H1 (cell line): Measurements from ENCODE around the gene PIK3R4. TPM values are rescaled to one million over a fixed set of nuclear protein-coding genes. Genes with fewer than 3 reads are reported as not detected.

ENCODE experiments used
- BACH1 ChIP-seq: IDR thresholded peaks from 2 replicates; pipeline ENCODE4 v1.6.1; 2012; ENCODE audit warnings: low read length, improper control_type of control experiment
- CBX5 ChIP-seq: fragments of 300-800, 300-1000 bp; sonication (generic); IDR thresholded peaks from 2 replicates; pipeline ENCODE4 v1.7.1; 2016; ENCODE audit warnings: antibody characterized with exemption, low read length, low read depth
- CBX8 ChIP-seq: fragments of 300-800, 300-1000 bp; sonication (generic); IDR thresholded peaks from 2 replicates; pipeline ENCODE4 v1.7.1; 2016; ENCODE audit warnings: low read depth, low read length, borderline replicate concordance
- CHD2 ChIP-seq: IDR thresholded peaks from 2 replicates; pipeline ENCODE4 v1.6.1; 2012; ENCODE audit warnings: low read length, improper control_type of control experiment
- CHD7 ChIP-seq: fragments of 300-600 bp; sonication (generic); IDR thresholded peaks from 2 replicates; pipeline ENCODE4 v1.7.1; 2012; ENCODE audit warnings: low read length, moderate library complexity, mild to moderate bottlenecking, inconsistent platforms; ENCODE audit not compliant: insufficient replicate concordance
- HDAC2 ChIP-seq, 2 experiments: fragments of 300-600 bp in 1 of 2; sonication (generic) in 1 of 2; IDR thresholded peaks; 2 replicates each; pipeline ENCODE4 v1.6.1; 2011 to 2012; ENCODE audit warnings: low read depth in 2 of 2, low read length in 2 of 2, mild to moderate bottlenecking in 2 of 2, moderate library complexity in 2 of 2, borderline replicate concordance in 1 of 2, inconsistent platforms in 1 of 2
- JUN ChIP-seq: IDR thresholded peaks from 2 replicates; pipeline ENCODE4 v1.6.1; 2011; ENCODE audit warnings: low read depth, mild to moderate bottlenecking, improper control_type of control experiment, low read length
- KDM1A ChIP-seq: fragments of 200-600, 300-600 bp; sonication (generic); IDR thresholded peaks from 2 replicates; pipeline ENCODE4 v1.7.1; 2016; ENCODE audit warnings: mild to moderate bottlenecking, low read length, borderline replicate concordance
- NRF1 ChIP-seq: IDR thresholded peaks from 2 replicates; pipeline ENCODE4 v1.6.1; 2011; ENCODE audit warnings: mild to moderate bottlenecking, low read depth, low read length, improper control_type of control experiment
- PHF8 ChIP-seq: fragments of 200-600 bp; sonication (generic); conservative IDR thresholded peaks from 2 replicates; pipeline ENCODE4 v1.7.1; 2012; ENCODE audit warnings: low read depth, mild to moderate bottlenecking, inconsistent platforms, low read length, moderate library complexity
- SP4 ChIP-seq: IDR thresholded peaks from 2 replicates; pipeline ENCODE4 v1.6.1; 2012; ENCODE audit warnings: low read length, inconsistent platforms
- polyA plus RNA-seq, 7 experiments: library from polyadenylated mRNA; depleted of rRNA in 3 of 7; stranded (reverse) in 5 of 7; unstranded in 2 of 7; fragments of >200 nt in 5 of 7; fragments of 200-250 nt in 2 of 7; gene quantifications; 1 replicate in 5 of 7; 2 replicates in 1 of 7; 4 replicates in 1 of 7; pipeline versions ENCODE4 v1.2.1 to v1.2.3, GENCODE V29; 2011 to 2013; ENCODE audit warnings: missing spikeins in 2 of 7, mixed read lengths in 2 of 7
- total RNA-seq: library from RNA; stranded (reverse); fragmentation: NEBNext Ultra II Directional; extraction: Animal tissue kit (Norgen Biotek cat#: 25700); gene quantifications from 2 replicates; pipeline ENCODE4 v1.2.1, GENCODE V29; 2021

PIK3R4 gene
- total and polyA plus RNA-seq, 2 of the 8 experiments (the other 6 are each of a cell fraction or from before 2014, with no cell fraction given) = 43.8 to 87.4 TPM

- no peak for TF ChIP-seq CHD7
- no peak for TF ChIP-seq CHD2
- no peak for TF ChIP-seq BACH1
- no peak for TF ChIP-seq NRF1
- no peak for TF ChIP-seq KDM1A
- no peak for TF ChIP-seq SP4
- TF ChIP-seq CBX8 = no peak
- TF ChIP-seq JUN = no peak
- no peak for TF ChIP-seq PHF8
- no peak for TF ChIP-seq HDAC2 (IDR thresholded peaks at IDR 0.05; ENCODE audit: borderline replicate concordance in 1 of 2, low read depth in 2 of 2, low read length in 2 of 2)
- TF ChIP-seq CBX5 = no peak
These were observed 43.2 kb upstream of the PIK3R4 start (continued) for GRCh38 chr3:130789782-130790322.
